ENCODE results near the gene PIGP. TPM values are rescaled to one million over a fixed set of nuclear protein-coding genes. Genes with fewer than 3 reads are reported as not detected.

PIGP gene
- total RNA-seq, 1 experiment from 2014 or later: 13.2 TPM

- Histone ChIP-seq H4K5ac (ENCODE audit: insufficient read length, low read depth, low read length) (no peak overlapping the region), H4K91ac (ENCODE audit: insufficient read length, low read depth, low read length) (no peak overlapping the region), H2BK12ac (ENCODE audit: insufficient read length, low read depth, low read length) (no peak overlapping the region), H3K27me3 (ENCODE audit: insufficient read depth, low read length) (peaks cover 11% of the 10 kb centered on the region; the same call in 1 of the 2 replicates), H2BK5ac (ENCODE audit: insufficient read length, low read length) (no peak overlapping the region), H2BK120ac (ENCODE audit: low read depth, low read length, poor library complexity, severe bottlenecking) (no peak overlapping the region), H3K14ac (ENCODE audit: insufficient read depth, low read length) (no peak overlapping the region; the same call in 1 of the 2 replicates), H2AFZ (ENCODE audit: low read length) (no peak overlapping the region), H2BK20ac (ENCODE audit: low read depth, low read length, poor library complexity, severe bottlenecking) (no peak overlapping the region), H3K9me3 (ENCODE audit: control insufficient read depth, low read depth, low read length) (no peaks in the 10 kb centered on the region), H3K23me2 (ENCODE audit: insufficient read length, low read depth, low read length, poor library complexity, severe bottlenecking) (peaks cover 14% of the 10 kb centered on the region), H3K79me2 (ENCODE audit: insufficient read depth, low read length) (0 out of 2 replicates have a peak, but pooled peaks cover 3% of the 10 kb centered on the region), H3K9ac (ENCODE audit: extremely low read depth, insufficient read length, low read length) (peak overlapping the region; percentile 36), H3K4ac (ENCODE audit: low read depth, low read length) (no peak overlapping the region), H3K18ac (ENCODE audit: insufficient read length, low read depth, low read length) (no peak overlapping the region), H3K79me1 (ENCODE audit: insufficient read depth, low read depth, low read length, poor library complexity, severe bottlenecking) (no peaks in the 10 kb centered on the region), H3K56ac (ENCODE audit: insufficient read length, low read depth, low read length) (no peak overlapping the region), H3K27ac (ENCODE audit: insufficient read length, low read depth, low read length) (no peak overlapping the region), H2BK15ac (ENCODE audit: low read depth, low read length) (no peak overlapping the region), H4K20me1 (ENCODE audit: control insufficient read depth, insufficient read depth, insufficient read length) (no peaks in the 10 kb centered on the region), H3K4me1 (ENCODE audit: insufficient read depth, low read length) (peaks cover 5% of the 10 kb centered on the region; the same call in 1 of the 2 replicates), H3K23ac (ENCODE audit: insufficient read length, low read depth, low read length) (no peak overlapping the region), H2AK5ac (ENCODE audit: insufficient read length, low read length) (no peak overlapping the region), H4K8ac (replicated peaks; ENCODE audit: insufficient read length, low read depth, low read length) (no peak overlapping the region), H3K4me2 (ENCODE audit: insufficient read depth, insufficient read length, low read length) (peak overlapping the region; percentile 94), H3T11ph (ENCODE audit: low read length) (no peak overlapping the region)
- H3K36me3 Mint-ChIP-seq (ENCODE audit: insufficient read depth in 1 of 3, low read depth in 3 of 3): peaks cover 0 to 7% (median 0%) of the 10 kb centered on the region in 3 experiments; a peak in 4 of 7 replicates
- H3K27me3 Mint-ChIP-seq (ENCODE audit: low read depth): peaks cover 24% of the 10 kb centered on the region
- no CpG with 5 or more reads among the region's 70 CpGs for WGBS (ENCODE audit: extremely low coverage, insufficient read length, low lambda C conversion rate)
- TF ChIP-seq CTCF (conservative IDR thresholded peaks at IDR 0.05): no peak
- H3K9me3 Mint-ChIP-seq: no peaks in the 10 kb centered on the region; a peak in 1 of 5 replicates
- no peak for DNase-seq
- peaks cover 24 to 30% of the 10 kb centered on the region in 2 experiments for H3K4me1 Mint-ChIP-seq
- H3K4me3 Mint-ChIP-seq: peak overlapping the region; percentile 82 to 94
- H3K27ac Mint-ChIP-seq: 0 out of 7 replicates have a peak overlapping the region, but pooled peaks of 1 of the 3 experiments have one; percentile 73
Observed at GRCh38 chr21:37073417-37074196, 736 bp upstream of the PIGP start.

Data from H9 (cell line).